GM19099 (cell line): Measurements from ENCODE around the gene PHETA1.

Experiments
- POLR2A ChIP-seq: IDR thresholded peaks from 3 replicates; pipeline ENCODE4 v1.6.1; 2011; ENCODE audit warnings: low read depth; ENCODE audit not compliant: insufficient read length; ENCODE audit errors: extremely low read depth

PHETA1 gene

GRCh38 chr12:111368788-111369495 is at the start of gene PHETA1:
PHETA1 (minus strand) TSS chr12:111369095; CDS start chr12:111363427, 5,668 bp downstream.
- no peak for TF ChIP-seq POLR2A

- no peak for TF ChIP-seq POLR2A
Measured at GRCh38 chr12:111418594-111418880, 49.6 kb upstream of the PHETA1 start.

- TF ChIP-seq POLR2A = no peak
Measured at GRCh38 chr12:111417784-111418593, 49.1 kb upstream of the PHETA1 start.

- no peak for TF ChIP-seq POLR2A
Measured at GRCh38 chr12:111417290-111417689, 48.4 kb upstream of the PHETA1 start.

- no peak for TF ChIP-seq POLR2A
Measured at GRCh38 chr12:111414711-111415252, 45.9 kb upstream of the PHETA1 start.

GRCh38 chr12:111413442-111414086 is 44.7 kb upstream of the PHETA1 start:
- TF ChIP-seq POLR2A = no peak

- TF ChIP-seq POLR2A = no peak
Measured at GRCh38 chr12:111412830-111413441, 44.0 kb upstream of the PHETA1 start.

- no peak for TF ChIP-seq POLR2A
Measured at GRCh38 chr12:111412007-111412829, 43.3 kb upstream of the PHETA1 start.

GRCh38 chr12:111411185-111411764 is 42.4 kb upstream of the PHETA1 start:
- no peak for TF ChIP-seq POLR2A

- no peak for TF ChIP-seq POLR2A
Measured at GRCh38 chr12:111410431-111411184, 41.7 kb upstream of the PHETA1 start.

- TF ChIP-seq POLR2A = no peak
Measured at GRCh38 chr12:111409780-111410430, 41.0 kb upstream of the PHETA1 start.

- TF ChIP-seq POLR2A = no peak
Measured at GRCh38 chr12:111409403-111409779, 40.5 kb upstream of the PHETA1 start.
